ENCODE data around the gene GPRC5A. TPM values are rescaled to one million over a fixed set of nuclear protein-coding genes. Genes with fewer than 3 reads are reported as not detected.

GPRC5A gene
- total and polyA plus RNA-seq, 2 experiments from 2014 or later = 37.8 to 84.8 TPM

- no peak overlapping the region for H3K4me3 ChIP-seq
- H3K27ac ChIP-seq = peak overlapping the region; percentile 31
- 23 to 32% methylated on average over 1 of the region's 1 CpG for WGBS, 2 experiments (ENCODE audit: low coverage in 1 of 2, low lambda C conversion rate in 2 of 2, missing lambda C conversion rate in 2 of 2)
- H3K27me3 ChIP-seq (replicated peaks; ENCODE audit: insufficient read depth) = no peaks in the 10 kb centered on the region
- peak overlapping the region; percentile 26; the same call in 1 of the 2 replicates for H3K9ac ChIP-seq
- H3K4me2 ChIP-seq (ENCODE audit: unreplicated experiment) = no peak overlapping the region
- no peaks in the 10 kb centered on the region for H3K9me2 ChIP-seq (ENCODE audit: insufficient read depth)
- peak; percentile 49 for DNase-seq
- no peaks in the 10 kb centered on the region for H4K20me1 ChIP-seq (ENCODE audit: insufficient read depth)
- H3F3A ChIP-seq (ENCODE audit: insufficient read depth) = peaks cover 11% of the 10 kb centered on the region
- no peaks in the 10 kb centered on the region for H3K36me3 ChIP-seq (ENCODE audit: low read depth)
- no peaks in the 10 kb centered on the region for H3K9me3 ChIP-seq (ENCODE audit: low read depth)
- TF ChIP-seq EZH2 (IDR thresholded peaks at IDR 0.05; ENCODE audit: insufficient read depth, poor library complexity, severe bottlenecking) (no peak), EZH2phosphoT487 (IDR thresholded peaks at IDR 0.05; ENCODE audit: insufficient read depth, low read depth) (no peak)
- H2AFZ ChIP-seq = no peak overlapping the region
- in situ Hi-C loops (cut with MboI) = no loop called here
- H3K79me2 ChIP-seq (ENCODE audit: insufficient read depth) = no peaks in the 10 kb centered on the region
- H3K4me1 ChIP-seq (ENCODE audit: insufficient read depth) = peaks cover 27% of the 10 kb centered on the region
These were observed 34.0 kb downstream of the GPRC5A start for GRCh38 chr12:12925388-12925787.

- Histone ChIP-seq H3K4me1 (ENCODE audit: insufficient read depth) (peaks cover 26% of the 10 kb centered on the region), H3K36me3 (ENCODE audit: low read depth) (no peaks in the 10 kb centered on the region), H3F3A (ENCODE audit: insufficient read depth) (peaks cover 8% of the 10 kb centered on the region), H3K9me2 (ENCODE audit: insufficient read depth) (no peaks in the 10 kb centered on the region), H3K9ac (peak overlapping the region; percentile 26; the same call in 1 of the 2 replicates), H3K79me2 (ENCODE audit: insufficient read depth) (no peaks in the 10 kb centered on the region), H3K27ac (peak overlapping the region; percentile 31; the same call in 1 of the 2 replicates), H3K4me3 (no peak overlapping the region), H3K27me3 (replicated peaks; ENCODE audit: insufficient read depth) (no peaks in the 10 kb centered on the region), H2AFZ (peak overlapping the region; percentile 24; the same call in 1 of the 2 replicates), H4K20me1 (ENCODE audit: insufficient read depth) (no peaks in the 10 kb centered on the region), H3K4me2 (ENCODE audit: unreplicated experiment) (no peak overlapping the region), H3K9me3 (ENCODE audit: low read depth) (no peaks in the 10 kb centered on the region)
- peak; percentile 72 for DNase-seq
- in situ Hi-C loops (cut with MboI) = no loop called here
- WGBS, 2 experiments (ENCODE audit: low coverage in 1 of 2, low lambda C conversion rate in 2 of 2, missing lambda C conversion rate in 2 of 2) = 79 to 80% methylated on average over 18 of the region's 18 CpGs
- TF ChIP-seq EZH2 (IDR thresholded peaks at IDR 0.05; ENCODE audit: insufficient read depth, poor library complexity, severe bottlenecking) (no peak), EZH2phosphoT487 (IDR thresholded peaks at IDR 0.05; ENCODE audit: insufficient read depth, low read depth) (no peak)
These were observed 35.3 kb downstream of the GPRC5A start for GRCh38 chr12:12926571-12927071.

GRCh38 chr12:12927211-12928079 is 36.1 kb downstream of the GPRC5A start:
- Histone ChIP-seq H3K79me2 (ENCODE audit: insufficient read depth) (no peaks in the 10 kb centered on the region), H3K4me1 (ENCODE audit: insufficient read depth) (peaks cover 18% of the 10 kb centered on the region), H3K4me2 (ENCODE audit: unreplicated experiment) (no peak overlapping the region), H3K27ac (no peak overlapping the region), H2AFZ (no peak overlapping the region), H4K20me1 (ENCODE audit: insufficient read depth) (no peaks in the 10 kb centered on the region), H3K36me3 (ENCODE audit: low read depth) (no peaks in the 10 kb centered on the region), H3K9me2 (ENCODE audit: insufficient read depth) (no peaks in the 10 kb centered on the region), H3F3A (ENCODE audit: insufficient read depth) (peaks cover 5% of the 10 kb centered on the region; the same call in 1 of the 2 replicates), H3K4me3 (no peak overlapping the region), H3K27me3 (replicated peaks; ENCODE audit: insufficient read depth) (no peaks in the 10 kb centered on the region), H3K9ac (no peak overlapping the region), H3K9me3 (ENCODE audit: low read depth) (no peaks in the 10 kb centered on the region)
- 69 to 80% methylated on average over 25 to 27 of the region's 27 CpGs for WGBS, 2 experiments (ENCODE audit: low coverage in 1 of 2, low lambda C conversion rate in 2 of 2, missing lambda C conversion rate in 2 of 2)
- no peak for DNase-seq
- in situ Hi-C loops (cut with MboI) = no loop called here
- TF ChIP-seq EZH2 (IDR thresholded peaks at IDR 0.05; ENCODE audit: insufficient read depth, poor library complexity, severe bottlenecking) = no peak
- no peak for TF ChIP-seq EZH2phosphoT487 (IDR thresholded peaks at IDR 0.05; ENCODE audit: insufficient read depth, low read depth)

- no peak for DNase-seq
- TF ChIP-seq EZH2phosphoT487 (IDR thresholded peaks at IDR 0.05; ENCODE audit: insufficient read depth, low read depth) (no peak), EZH2 (IDR thresholded peaks at IDR 0.05; ENCODE audit: insufficient read depth, poor library complexity, severe bottlenecking) (no peak)
- Histone ChIP-seq H3K27me3 (replicated peaks; ENCODE audit: insufficient read depth) (no peaks in the 10 kb centered on the region), H3K4me1 (ENCODE audit: insufficient read depth) (peaks cover 17% of the 10 kb centered on the region), H2AFZ (no peak overlapping the region), H3K27ac (no peak overlapping the region), H4K20me1 (ENCODE audit: insufficient read depth) (no peaks in the 10 kb centered on the region), H3K4me3 (no peak overlapping the region), H3K36me3 (ENCODE audit: low read depth) (no peaks in the 10 kb centered on the region), H3K79me2 (ENCODE audit: insufficient read depth) (no peaks in the 10 kb centered on the region), H3K9me2 (ENCODE audit: insufficient read depth) (no peaks in the 10 kb centered on the region), H3K4me2 (ENCODE audit: unreplicated experiment) (no peak overlapping the region), H3K9ac (no peak overlapping the region), H3K9me3 (ENCODE audit: low read depth) (no peaks in the 10 kb centered on the region), H3F3A (ENCODE audit: insufficient read depth) (0 out of 2 replicates have a peak, but pooled peaks cover 5% of the 10 kb centered on the region)
- WGBS, 2 experiments (ENCODE audit: low coverage in 1 of 2, low lambda C conversion rate in 2 of 2, missing lambda C conversion rate in 2 of 2) = 93 to 95% methylated on average over 6 of the region's 6 CpGs
- in situ Hi-C loops (cut with MboI) = no loop called here
These were observed 38.3 kb downstream of the GPRC5A start for GRCh38 chr12:12929696-12930095.

Data from GM23248 (cell line).